CD4-positive, alpha-beta memory T cell (primary cell): ENCODE results near the gene MFAP3L. TPM values are rescaled to one million over a fixed set of nuclear protein-coding genes. Genes with fewer than 3 reads are reported as not detected.

Experiments used
- CTCF ChIA-PET: fragments of 350-600 bp; sonication (Branson Sonifier 250); formaldehyde crosslinking; loops from one replicate; lab custom pipeline; 2021; ENCODE audit warnings: inconsistent platforms; ENCODE audit not compliant: partially characterized antibody; lab: Charles Lee
- POLR2A ChIA-PET: fragments of 350-600 bp; sonication (Branson Sonifier 250); formaldehyde crosslinking; loops from one replicate; lab custom pipeline; 2021; ENCODE audit not compliant: partially characterized antibody; lab: Charles Lee
- DNase-seq, 5 donors: peaks; one replicate each; pipeline versions ENCODE4 v3.0.0 to v3.0.0-alpha.2; 2020 to 2022; ENCODE audit warnings: mixed read lengths in 1 of 5
- H3K27ac ChIP-seq: one replicate; pipeline ENCODE4 v1.7.0; 2013; ENCODE audit warnings: low read depth, low read length
- H3K27me3 ChIP-seq: 2 replicates; pipeline ENCODE4 v1.7.0; 2013; ENCODE audit warnings: mild to moderate bottlenecking, low read length, moderate library complexity; ENCODE audit not compliant: insufficient read depth
- H3K36me3 ChIP-seq: 2 replicates; pipeline ENCODE4 v1.7.0; 2013; ENCODE audit warnings: mild to moderate bottlenecking, low read length, moderate library complexity; ENCODE audit not compliant: insufficient read depth
- H3K4me1 ChIP-seq: 2 replicates; pipeline ENCODE4 v1.7.0; 2013; ENCODE audit warnings: mild to moderate bottlenecking, low read length, moderate library complexity; ENCODE audit not compliant: insufficient read depth
- H3K4me3 ChIP-seq, 2 donors: one replicate each; pipeline ENCODE4 v1.7.0; 2013; ENCODE audit warnings: low read length in 2 of 2, mild to moderate bottlenecking in 1 of 2
- H3K9me3 ChIP-seq, 2 donors: one replicate each; pipeline ENCODE4 v1.7.0; 2013; ENCODE audit warnings: low read length in 2 of 2, control low read depth in 1 of 2; ENCODE audit not compliant: control insufficient read depth in 1 of 2
- H3K27ac Mint-ChIP-seq, 7 donors: one replicate each; pipeline ENCODE4 v1.8.0; 2020 to 2021; ENCODE audit warnings: mixed read lengths in 7 of 7, mild to moderate bottlenecking in 6 of 7, inconsistent platforms in 3 of 7, moderate library complexity in 3 of 7
- H3K27me3 Mint-ChIP-seq, 2 donors: one replicate each; pipeline ENCODE4 v1.8.0; 2020 to 2021; ENCODE audit warnings: mixed read lengths in 2 of 2
- H3K36me3 Mint-ChIP-seq, 2 donors: one replicate each; pipeline ENCODE4 v1.8.0; 2020 to 2021; ENCODE audit warnings: mixed read lengths in 2 of 2, inconsistent platforms in 1 of 2, mild to moderate bottlenecking in 1 of 2
- H3K4me1 Mint-ChIP-seq, 4 donors: one replicate each; pipeline ENCODE4 v1.8.0; 2020 to 2021; ENCODE audit warnings: mixed read lengths in 4 of 4, mild to moderate bottlenecking in 1 of 4
- H3K4me3 Mint-ChIP-seq, 8 donors: one replicate each; pipeline ENCODE4 v1.8.0; 2020 to 2021; ENCODE audit warnings: mixed read lengths in 8 of 8, mild to moderate bottlenecking in 7 of 8, moderate library complexity in 6 of 8, inconsistent platforms in 3 of 8
- H3K9me3 Mint-ChIP-seq, 8 donors: one replicate each; pipeline ENCODE4 v1.8.0; 2020 to 2021; ENCODE audit warnings: mixed read lengths in 8 of 8, mild to moderate bottlenecking in 5 of 8, inconsistent platforms in 3 of 8, moderate library complexity in 1 of 8
- intact Hi-C: fragments of 100-400 bp; cut with micrococcal nuclease; formaldehyde crosslinking; loops from one replicate; pipeline ENCODE4 v1.15.1; 2023
- polyA plus RNA-seq, 2 donors: library from polyadenylated mRNA; unstranded; fragments of 300-500 nt; fragmentation: Illumina TruSeq; gene quantifications; one replicate each; pipeline ENCODE4 v1.2.3, GENCODE V29; 2021
- total RNA-seq, 2 experiments: library from RNA; stranded (reverse); gene quantifications; one replicate each; pipeline ENCODE4 v1.2.3, GENCODE V29; 2021

The MFAP3L gene
- total and polyA plus RNA-seq, 4 experiments from 2014 or later = 0.76 to 2.4 (median 2.1) TPM; not detected in 1

GRCh38 chr4:169976951-169977350, 49.2 kb downstream of the MFAP3L start:
- no peak overlapping the region for H3K27ac ChIP-seq
- POLR2A ChIA-PET = no interaction called here
- peaks cover 16 to 24% of the 10 kb centered on the region in 2 donors for H3K27me3 Mint-ChIP-seq

GRCh38 chr4:169975838-169976796, 50.1 kb downstream of the MFAP3L start:
- no peak overlapping the region for H3K4me3 Mint-ChIP-seq
- CTCF ChIA-PET = interaction anchor here (1.6 kb wide), 1 partner anchor 12 kb away, joined by 3 read pairs; no protein-coding TSS in a partner anchor
- H3K27ac Mint-ChIP-seq = no peak overlapping the region
- H3K9me3 ChIP-seq = no peaks in the 10 kb centered on the region
- H3K27me3 ChIP-seq = no peaks in the 10 kb centered on the region
- POLR2A ChIA-PET = no interaction called here
- H3K4me3 ChIP-seq = no peak overlapping the region
- peaks cover 14 to 18% of the 10 kb centered on the region in 2 donors for H3K27me3 Mint-ChIP-seq
- H3K9me3 Mint-ChIP-seq = no peaks in the 10 kb centered on the region
- H3K4me1 Mint-ChIP-seq = no peaks in the 10 kb centered on the region
- no peak overlapping the region for H3K27ac ChIP-seq
- no peaks in the 10 kb centered on the region for H3K36me3 ChIP-seq
- no peak for DNase-seq
- no peaks in the 10 kb centered on the region for H3K4me1 ChIP-seq
- no peaks in the 10 kb centered on the region for H3K36me3 Mint-ChIP-seq
- intact Hi-C loops = no loop called here

More at GRCh38 chr4:169976951-169977350, 49.2 kb downstream of the MFAP3L start:
- Mint-ChIP-seq H3K4me1 (no peaks in the 10 kb centered on the region), H3K9me3 (no peaks in the 10 kb centered on the region), H3K36me3 (no peaks in the 10 kb centered on the region), H3K27ac (peak overlapping the region in 1 of 7 donors; percentile 0), H3K4me3 (no peak overlapping the region)
- no peak for DNase-seq
- no peak overlapping the region for H3K4me3 ChIP-seq
- intact Hi-C loops = no loop called here
- H3K4me1 ChIP-seq = no peaks in the 10 kb centered on the region
- no peaks in the 10 kb centered on the region for H3K36me3 ChIP-seq
- no peaks in the 10 kb centered on the region for H3K27me3 ChIP-seq
- CTCF ChIA-PET = interaction anchor here (1.6 kb wide), 1 partner anchor 13 kb away, joined by 3 read pairs; no protein-coding TSS in a partner anchor
- no peaks in the 10 kb centered on the region for H3K9me3 ChIP-seq

- no peaks in the 10 kb centered on the region for H3K36me3 ChIP-seq
- no peaks in the 10 kb centered on the region for H3K27me3 ChIP-seq
- intact Hi-C loops = no loop called here
- POLR2A ChIA-PET = no interaction called here
- Mint-ChIP-seq H3K4me1 (no peaks in the 10 kb centered on the region), H3K27ac (no peak overlapping the region), H3K36me3 (no peaks in the 10 kb centered on the region), H3K4me3 (no peak overlapping the region), H3K27me3 (peaks cover 13 to 18% of the 10 kb centered on the region in 2 donors), H3K9me3 (no peaks in the 10 kb centered on the region)
- DNase-seq = no peak
- H3K27ac ChIP-seq = no peak overlapping the region
- H3K9me3 ChIP-seq = no peaks in the 10 kb centered on the region
- CTCF ChIA-PET = no interaction called here
- no peak overlapping the region for H3K4me3 ChIP-seq
- no peaks in the 10 kb centered on the region for H3K4me1 ChIP-seq
Observed at GRCh38 chr4:169975131-169975837, 50.9 kb downstream of the MFAP3L start.

GRCh38 chr4:169971456-169972015, 54.7 kb downstream of the MFAP3L start:
- POLR2A ChIA-PET = no interaction called here
- CTCF ChIA-PET = interaction anchor here (0.6 kb wide), 1 partner anchor 43 kb away, joined by 3 read pairs; no protein-coding TSS in a partner anchor
- no peak for DNase-seq
- H3K27me3 ChIP-seq = no peaks in the 10 kb centered on the region
- H3K9me3 Mint-ChIP-seq = no peaks in the 10 kb centered on the region
- intact Hi-C loops = no loop called here
- no peaks in the 10 kb centered on the region for H3K4me1 Mint-ChIP-seq
- H3K27ac ChIP-seq = no peak overlapping the region
- H3K36me3 Mint-ChIP-seq = no peaks in the 10 kb centered on the region
- H3K4me1 ChIP-seq = no peaks in the 10 kb centered on the region
- H3K27me3 Mint-ChIP-seq = peaks cover 8 to 11% of the 10 kb centered on the region in 2 donors
- H3K27ac Mint-ChIP-seq = no peak overlapping the region
- no peaks in the 10 kb centered on the region for H3K36me3 ChIP-seq
- no peaks in the 10 kb centered on the region for H3K9me3 ChIP-seq
- no peak overlapping the region for H3K4me3 Mint-ChIP-seq
- no peak overlapping the region for H3K4me3 ChIP-seq

GRCh38 chr4:169968999-169969398, 57.2 kb downstream of the MFAP3L start:
- Histone ChIP-seq H3K9me3 (no peaks in the 10 kb centered on the region), H3K36me3 (no peaks in the 10 kb centered on the region), H3K27ac (no peak overlapping the region), H3K4me3 (no peak overlapping the region), H3K4me1 (no peaks in the 10 kb centered on the region), H3K27me3 (no peaks in the 10 kb centered on the region)
- no peak for DNase-seq
- Mint-ChIP-seq H3K27ac (no peak overlapping the region), H3K27me3 (peaks cover under 1 to 4% of the 10 kb centered on the region in 2 donors), H3K36me3 (no peaks in the 10 kb centered on the region), H3K4me3 (no peak overlapping the region), H3K4me1 (no peaks in the 10 kb centered on the region), H3K9me3 (no peaks in the 10 kb centered on the region)
- intact Hi-C loops = no loop called here
- ChIA-PET POLR2A (no interaction called here), CTCF (interaction anchor here (1.2 kb wide), 1 partner anchor 9 kb away, joined by 4 read pairs; no protein-coding TSS in a partner anchor)

GRCh38 chr4:169963998-169964397, 62.2 kb downstream of the MFAP3L start:
- intact Hi-C loops = no loop called here
- DNase-seq = no peak
- Mint-ChIP-seq H3K4me1 (no peaks in the 10 kb centered on the region), H3K36me3 (no peaks in the 10 kb centered on the region), H3K27me3 (peaks cover 0 to 6% of the 10 kb centered on the region in 2 donors), H3K4me3 (no peak overlapping the region), H3K9me3 (peaks cover 0 to 4% (median 0%) of the 10 kb centered on the region in 8 donors), H3K27ac (no peak overlapping the region)
- Histone ChIP-seq H3K9me3 (no peaks in the 10 kb centered on the region), H3K27ac (no peak overlapping the region), H3K4me1 (no peaks in the 10 kb centered on the region), H3K4me3 (no peak overlapping the region), H3K36me3 (no peaks in the 10 kb centered on the region), H3K27me3 (no peaks in the 10 kb centered on the region)
- ChIA-PET POLR2A (no interaction called here), CTCF (interaction anchor here (1.2 kb wide), 1 partner anchor 13 kb away, joined by 3 read pairs; no protein-coding TSS in a partner anchor)

GRCh38 chr4:169959254-169959653, 66.9 kb downstream of the MFAP3L start:
- Histone ChIP-seq H3K4me1 (no peaks in the 10 kb centered on the region), H3K27ac (no peak overlapping the region), H3K36me3 (no peaks in the 10 kb centered on the region), H3K4me3 (no peak overlapping the region), H3K9me3 (no peaks in the 10 kb centered on the region), H3K27me3 (no peaks in the 10 kb centered on the region)
- H3K27me3 Mint-ChIP-seq = peaks cover 6 to 12% of the 10 kb centered on the region in 2 donors
- intact Hi-C loops = no loop called here
- H3K27ac Mint-ChIP-seq = no peak overlapping the region
- no peak overlapping the region for H3K4me3 Mint-ChIP-seq
- H3K4me1 Mint-ChIP-seq = no peaks in the 10 kb centered on the region
- POLR2A ChIA-PET = no interaction called here
- no peaks in the 10 kb centered on the region for H3K36me3 Mint-ChIP-seq
- CTCF ChIA-PET = no interaction called here
- no peak for DNase-seq
- peaks cover 0 to 4% (median 0%) of the 10 kb centered on the region in 8 donors for H3K9me3 Mint-ChIP-seq
